Suppressor macrophage treated with lipopolysaccharide for 4 hours (primary cell): ENCODE measurements around the gene OTUD5.

Experiments
- DNase-seq: peaks from one replicate; pipeline ENCODE4 v3.0.0-alpha.2; 2020

The OTUD5 gene

GRCh38 chrX:48935301-48935670 is 22.1 kb downstream of the OTUD5 start:
- peak; percentile 41 for DNase-seq

GRCh38 chrX:48934581-48935300 is 22.7 kb downstream of the OTUD5 start:
- peak; percentile 50 for DNase-seq

GRCh38 chrX:48933757-48934156 is 23.6 kb downstream of the OTUD5 start:
- DNase-seq = no peak

- no peak for DNase-seq
Measured at GRCh38 chrX:48927736-48928382, 29.5 kb downstream of the OTUD5 start.

- no peak for DNase-seq
Measured at GRCh38 chrX:48927123-48927522, 30.3 kb downstream of the OTUD5 start.

- no peak for DNase-seq
Measured at GRCh38 chrX:48924270-48924669, 33.1 kb downstream of the OTUD5 start.

GRCh38 chrX:48923771-48924170 is 33.6 kb downstream of the OTUD5 start:
- DNase-seq = no peak

- no peak for DNase-seq
Measured at GRCh38 chrX:48920718-48921104, 36.7 kb downstream of the OTUD5 start.

GRCh38 chrX:48919947-48920717 is 37.3 kb downstream of the OTUD5 start:
- DNase-seq = no peak

- DNase-seq = peak; percentile 28
Measured at GRCh38 chrX:48919360-48919841, 38.0 kb downstream of the OTUD5 start.

- peak; percentile 92 for DNase-seq
Measured at GRCh38 chrX:48918643-48919340, 38.6 kb downstream of the OTUD5 start, which contains the start of gene PIM2. TSS of gene PIM2 (minus strand) at chrX:48919024. CDS start at chrX:48918834, 190 bp downstream.

GRCh38 chrX:48918301-48918642 is 39.1 kb downstream of the OTUD5 start:
- DNase-seq = no peak

GRCh38 chrX:48917139-48918001 is 40.0 kb downstream of the OTUD5 start:
- peak; percentile 92 for DNase-seq

- DNase-seq = no peak
Measured at GRCh38 chrX:48914593-48915493, 42.6 kb downstream of the OTUD5 start.

- no peak for DNase-seq
Measured at GRCh38 chrX:48913605-48914366, 43.6 kb downstream of the OTUD5 start.

GRCh38 chrX:48911412-48912182 is 45.8 kb downstream of the OTUD5 start, which contains the start of gene SLC35A2:
TSS of gene SLC35A2 (minus strand) at chrX:48911646. CDS start at chrX:48911636, 10 bp downstream.
- peak; percentile 69 for DNase-seq

- peak; percentile 38 for DNase-seq
Measured at GRCh38 chrX:48910926-48911411, 46.4 kb downstream of the OTUD5 start.

- DNase-seq = no peak
Measured at GRCh38 chrX:48909703-48910294, 47.6 kb downstream of the OTUD5 start.

- DNase-seq = no peak
Measured at GRCh38 chrX:48908600-48908999, 48.8 kb downstream of the OTUD5 start.
